Duodenal mucosa (tissue), 2 donors: Measurements from ENCODE around the gene CEP164.
A peak's percentile ranks its signal among the peaks of the same experiment; 100 is the strongest.

ENCODE experiments used
- H3K27ac ChIP-seq: one replicate; pipeline ENCODE4 v1.7.0; 2013; ENCODE audit warnings: low read depth, low read length
- H3K27me3 ChIP-seq, 2 donors: one replicate each; pipeline ENCODE4 v1.7.0; 2013; ENCODE audit warnings: low read length in 2 of 2, control low read depth in 1 of 2; ENCODE audit not compliant: insufficient read depth in 2 of 2, control insufficient read depth in 1 of 2
- H3K36me3 ChIP-seq, 2 donors: one replicate each; pipeline ENCODE4 v1.7.0; 2013; ENCODE audit warnings: low read length in 2 of 2, control low read depth in 1 of 2; ENCODE audit not compliant: insufficient read depth in 2 of 2, control insufficient read depth in 1 of 2
- H3K4me1 ChIP-seq, 2 donors: one replicate each; pipeline ENCODE4 v1.7.0; 2013; ENCODE audit warnings: low read length in 2 of 2, control low read depth in 1 of 2; ENCODE audit not compliant: insufficient read depth in 2 of 2, control insufficient read depth in 1 of 2
- H3K4me3 ChIP-seq, 2 donors: one replicate each; pipeline ENCODE4 v1.7.0; 2013; ENCODE audit warnings: low read length in 2 of 2, low read depth in 1 of 2
- H3K9ac ChIP-seq, 2 donors: one replicate each; pipeline ENCODE4 v1.7.0; 2013; ENCODE audit warnings: low read length in 2 of 2, low read depth in 1 of 2
- H3K9me3 ChIP-seq, 2 donors: one replicate each; pipeline ENCODE4 v1.7.0; 2013; ENCODE audit warnings: low read length in 2 of 2, control low read depth in 1 of 2; ENCODE audit not compliant: control insufficient read depth in 1 of 2

Gene CEP164

DNA sequence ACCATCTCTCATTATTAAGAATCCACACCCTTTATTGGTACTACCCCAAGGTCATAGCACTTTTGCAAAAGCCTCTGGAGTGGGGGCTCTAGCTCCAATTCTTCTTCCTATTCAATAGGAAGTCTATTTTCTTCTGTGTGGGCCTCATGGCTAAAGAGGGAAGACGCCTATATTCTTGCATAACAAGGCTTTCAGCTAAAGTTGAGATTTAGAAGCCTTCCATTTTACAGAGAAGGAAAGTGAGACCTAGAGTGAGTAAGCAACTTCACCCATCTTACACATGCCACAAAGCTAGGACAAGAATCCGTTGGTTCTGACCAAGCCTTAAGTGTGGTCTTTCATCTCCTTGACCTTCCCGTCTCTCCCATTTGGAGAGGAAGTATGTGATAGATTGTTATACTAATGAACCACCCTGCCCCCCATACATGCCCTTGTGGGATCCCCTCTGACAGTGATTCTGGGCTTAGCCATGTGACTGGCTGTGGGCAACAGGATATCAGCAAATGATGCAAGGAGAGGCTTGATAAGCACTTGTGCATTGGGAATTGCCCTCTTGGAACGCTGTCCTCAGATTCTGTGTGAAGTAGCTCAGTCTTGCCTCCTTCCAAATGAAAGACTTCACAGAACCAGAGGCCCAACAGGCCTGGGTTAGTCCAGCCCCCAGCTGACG lies 23.9 kb upstream of the CEP164 start:
- no peaks in the 10 kb centered on the region for H3K36me3 ChIP-seq
- no peak overlapping the region for H3K27ac ChIP-seq
- no peak overlapping the region for H3K4me3 ChIP-seq
- no peak overlapping the region for H3K9ac ChIP-seq
- H3K9me3 ChIP-seq: no peaks in the 10 kb centered on the region
- H3K4me1 ChIP-seq: peaks cover 5 to 17% of the 10 kb centered on the region in 2 donors
- no peaks in the 10 kb centered on the region for H3K27me3 ChIP-seq

DNA sequence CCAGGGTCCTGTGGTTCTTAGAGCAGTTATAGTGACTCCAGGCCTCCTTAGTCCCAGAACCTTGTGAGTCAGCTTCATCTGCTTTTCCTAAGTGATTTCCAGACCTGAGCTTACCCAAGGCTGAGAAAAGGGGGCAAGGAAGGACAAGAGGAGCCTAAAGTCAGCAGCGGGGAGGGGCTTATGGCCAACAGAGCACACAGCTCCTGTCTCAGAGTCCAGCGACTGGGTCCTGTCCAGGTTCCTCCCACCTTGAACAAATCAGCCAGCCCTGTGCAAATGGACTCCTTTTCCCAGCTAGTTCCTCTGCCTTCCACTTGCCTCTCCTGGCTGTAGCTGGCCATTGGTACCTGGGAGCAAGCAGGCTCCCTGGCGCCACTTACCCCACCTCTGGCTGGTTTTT lies 22.5 kb upstream of the CEP164 start:
- peaks cover 0 to 5% of the 10 kb centered on the region in 2 donors for H3K4me1 ChIP-seq
- H3K4me3 ChIP-seq: no peak overlapping the region
- H3K9ac ChIP-seq: no peak overlapping the region
- no peaks in the 10 kb centered on the region for H3K27me3 ChIP-seq
- no peaks in the 10 kb centered on the region for H3K36me3 ChIP-seq
- no peaks in the 10 kb centered on the region for H3K9me3 ChIP-seq
- no peak overlapping the region for H3K27ac ChIP-seq

DNA sequence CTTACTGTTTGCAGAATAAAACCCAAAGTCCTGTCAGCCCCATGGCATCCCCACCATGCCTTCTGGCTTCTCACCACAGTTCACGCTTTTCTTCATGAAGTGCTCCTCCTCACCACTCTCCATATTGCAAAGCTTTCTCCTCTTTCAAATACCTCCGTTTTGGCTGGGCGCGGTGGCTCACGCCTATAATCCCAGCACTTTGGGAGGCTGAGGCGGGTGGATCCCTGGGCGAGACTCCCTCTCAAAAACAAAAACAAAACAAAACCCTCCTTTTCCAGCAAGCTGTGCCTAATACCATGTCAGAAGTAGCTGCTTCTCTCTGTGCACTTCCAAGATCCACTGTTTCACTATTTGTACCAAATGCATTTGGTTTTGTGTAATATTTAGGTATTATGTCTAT lies 18.3 kb upstream of the CEP164 start:
- Histone ChIP-seq H3K9ac (no peak overlapping the region), H3K4me1 (no peaks in the 10 kb centered on the region), H3K4me3 (no peak overlapping the region), H3K9me3 (no peaks in the 10 kb centered on the region), H3K27me3 (no peaks in the 10 kb centered on the region), H3K27ac (no peak overlapping the region), H3K36me3 (no peaks in the 10 kb centered on the region)

DNA sequence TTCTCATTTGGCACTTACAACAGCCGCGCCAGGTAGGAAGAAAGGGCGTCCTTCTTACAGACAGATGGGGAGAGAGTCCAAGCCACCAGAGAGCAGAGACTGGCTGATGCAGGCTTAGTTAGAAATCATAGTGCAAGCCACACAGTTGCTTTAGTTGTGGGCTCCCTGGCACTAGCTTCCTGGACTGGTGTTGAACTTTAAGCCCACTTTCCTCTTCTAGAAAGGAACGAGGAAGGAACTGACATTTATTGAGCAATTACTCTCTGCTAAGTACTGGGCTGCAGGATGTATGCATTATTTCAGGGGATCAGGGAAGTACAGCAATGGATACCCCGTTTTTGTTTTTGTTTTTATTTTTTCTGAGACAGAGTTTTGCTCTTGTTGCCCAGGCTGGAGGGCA lies 14.6 kb upstream of the CEP164 start:
- Histone ChIP-seq H3K4me3 (no peak overlapping the region), H3K4me1 (peaks cover 8 to 15% of the 10 kb centered on the region in 2 donors), H3K36me3 (no peaks in the 10 kb centered on the region), H3K27ac (no peak overlapping the region), H3K27me3 (peaks cover 0 to 3% of the 10 kb centered on the region in 2 donors), H3K9me3 (no peaks in the 10 kb centered on the region), H3K9ac (no peak overlapping the region)

DNA sequence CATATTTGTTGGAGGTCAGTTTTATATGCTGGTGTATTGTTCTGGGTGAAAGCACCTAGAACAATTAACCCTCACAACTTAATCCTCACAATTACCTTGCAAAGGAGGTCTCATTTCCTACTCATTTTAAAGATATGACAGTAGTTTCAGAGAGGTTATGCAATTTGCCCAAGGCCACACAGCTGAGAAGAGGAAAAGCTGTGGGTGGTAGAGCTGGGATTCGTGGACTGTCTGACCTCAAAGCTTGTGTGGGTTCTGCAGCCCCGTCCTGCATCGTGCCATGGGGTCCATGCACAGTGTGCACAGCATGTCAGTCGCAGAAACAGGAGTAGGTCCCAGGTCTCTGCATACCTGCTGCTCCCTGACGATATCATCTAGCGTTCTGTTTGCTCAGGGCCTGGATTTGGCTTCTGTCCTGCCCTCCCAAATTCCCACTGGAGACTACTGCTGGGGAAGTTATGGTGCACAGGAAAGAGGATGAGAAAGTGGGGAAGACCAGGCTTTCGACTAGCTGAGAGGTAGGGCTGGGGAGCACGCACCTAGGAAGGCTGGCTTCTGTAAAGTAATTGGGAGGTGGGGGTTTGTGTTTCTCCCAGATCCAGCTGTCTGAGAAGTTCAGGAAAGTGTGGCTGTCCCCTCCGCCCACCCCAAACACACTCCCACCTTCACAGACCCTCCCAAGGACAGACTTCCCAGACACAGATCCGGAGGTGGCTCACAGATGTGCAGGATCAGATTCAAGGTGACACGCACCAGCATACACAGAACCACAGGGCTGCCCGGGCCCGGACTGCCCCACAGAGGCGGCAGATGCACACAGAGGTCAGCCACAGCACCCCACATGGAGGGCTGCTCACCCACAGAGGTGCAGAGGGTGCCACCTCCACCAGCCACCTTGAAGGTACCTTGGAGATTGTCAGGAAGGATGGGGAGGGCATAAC lies 13.6 kb upstream of the CEP164 start:
- Histone ChIP-seq H3K27ac (no peak overlapping the region), H3K36me3 (no peaks in the 10 kb centered on the region), H3K4me3 (no peak overlapping the region), H3K9ac (no peak overlapping the region), H3K27me3 (peaks cover 0 to 3% of the 10 kb centered on the region in 2 donors), H3K9me3 (no peaks in the 10 kb centered on the region), H3K4me1 (peaks cover 8 to 15% of the 10 kb centered on the region in 2 donors)

DNA sequence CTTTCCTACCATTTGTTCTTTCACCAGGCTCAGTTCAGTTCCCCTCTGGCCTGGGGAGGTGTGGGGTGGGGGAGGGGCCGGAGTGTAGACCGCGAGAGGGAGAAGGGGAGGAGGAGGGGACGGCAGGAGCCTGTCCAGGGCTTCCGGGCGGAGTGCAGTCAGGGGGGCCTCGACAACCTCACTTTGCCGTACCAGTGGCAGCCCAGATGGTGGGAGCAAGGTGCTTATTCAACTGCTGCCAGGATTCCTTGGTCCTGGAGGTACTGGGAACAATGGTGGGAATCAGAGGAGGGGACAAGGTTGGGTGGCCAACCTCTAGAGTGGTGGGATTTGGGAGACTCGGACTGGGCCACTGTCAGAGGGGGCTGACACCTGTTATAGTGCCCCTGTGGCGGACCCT lies 12.8 kb upstream of the CEP164 start:
- Histone ChIP-seq H3K36me3 (no peaks in the 10 kb centered on the region), H3K9ac (peak overlapping the region; percentile 59 to 63), H3K4me1 (peaks cover 8 to 15% of the 10 kb centered on the region in 2 donors), H3K27ac (no peak overlapping the region), H3K9me3 (no peaks in the 10 kb centered on the region), H3K27me3 (peaks cover 0 to 3% of the 10 kb centered on the region in 2 donors), H3K4me3 (peak overlapping the region; percentile 84 to 86)

DNA sequence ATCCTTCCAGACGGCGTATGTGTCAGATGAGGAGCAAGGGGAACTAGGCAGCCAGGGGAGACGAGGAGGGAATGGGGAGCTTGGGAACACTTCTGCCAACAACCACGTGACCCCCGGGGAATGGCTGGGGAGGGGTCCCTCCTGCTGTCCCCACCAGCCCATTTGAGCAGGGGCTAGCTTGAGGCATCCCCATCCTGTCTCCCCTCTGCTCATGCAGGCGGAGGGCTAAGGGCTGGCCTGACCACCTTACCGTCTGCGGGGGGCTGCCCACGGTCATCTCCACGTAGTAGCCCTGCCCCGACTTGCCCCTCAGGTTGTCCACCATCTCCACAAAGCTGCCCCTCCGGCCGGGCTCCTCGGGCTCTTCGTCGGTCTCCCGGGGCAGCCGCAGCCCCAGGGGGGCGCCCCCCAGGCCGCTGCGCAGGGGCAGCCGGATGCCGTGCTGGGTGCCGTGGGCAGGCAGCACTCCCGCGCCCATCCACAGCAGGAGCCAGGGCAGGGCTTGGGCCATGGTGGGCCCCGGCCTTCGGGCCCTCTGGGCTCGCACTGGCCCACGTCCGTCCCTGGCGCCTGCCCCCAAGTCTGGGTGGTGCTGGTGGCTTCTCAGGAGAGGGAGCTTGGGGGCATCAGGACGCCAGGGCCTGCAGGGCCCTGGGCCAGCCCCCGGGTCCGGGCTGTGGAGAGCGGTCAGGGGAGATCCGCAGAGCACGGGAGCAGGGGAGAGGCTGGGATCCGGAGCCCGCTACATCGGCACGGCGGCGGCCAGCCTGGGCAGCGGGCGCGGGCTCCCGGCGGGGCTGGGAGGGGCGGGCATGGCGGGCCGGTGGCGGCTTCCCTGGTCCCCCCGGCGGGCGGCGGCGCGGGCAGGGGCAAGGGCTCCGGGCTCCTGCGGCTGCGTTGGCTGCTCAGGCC lies 12.1 kb upstream of the CEP164 start:
- Histone ChIP-seq H3K9me3 (no peaks in the 10 kb centered on the region), H3K27me3 (peaks cover 0 to 3% of the 10 kb centered on the region in 2 donors), H3K4me3 (peak overlapping the region; percentile 84 to 86), H3K4me1 (peaks cover 8 to 15% of the 10 kb centered on the region in 2 donors), H3K9ac (peak overlapping the region; percentile 59 to 63), H3K36me3 (no peaks in the 10 kb centered on the region), H3K27ac (no peak overlapping the region)

DNA sequence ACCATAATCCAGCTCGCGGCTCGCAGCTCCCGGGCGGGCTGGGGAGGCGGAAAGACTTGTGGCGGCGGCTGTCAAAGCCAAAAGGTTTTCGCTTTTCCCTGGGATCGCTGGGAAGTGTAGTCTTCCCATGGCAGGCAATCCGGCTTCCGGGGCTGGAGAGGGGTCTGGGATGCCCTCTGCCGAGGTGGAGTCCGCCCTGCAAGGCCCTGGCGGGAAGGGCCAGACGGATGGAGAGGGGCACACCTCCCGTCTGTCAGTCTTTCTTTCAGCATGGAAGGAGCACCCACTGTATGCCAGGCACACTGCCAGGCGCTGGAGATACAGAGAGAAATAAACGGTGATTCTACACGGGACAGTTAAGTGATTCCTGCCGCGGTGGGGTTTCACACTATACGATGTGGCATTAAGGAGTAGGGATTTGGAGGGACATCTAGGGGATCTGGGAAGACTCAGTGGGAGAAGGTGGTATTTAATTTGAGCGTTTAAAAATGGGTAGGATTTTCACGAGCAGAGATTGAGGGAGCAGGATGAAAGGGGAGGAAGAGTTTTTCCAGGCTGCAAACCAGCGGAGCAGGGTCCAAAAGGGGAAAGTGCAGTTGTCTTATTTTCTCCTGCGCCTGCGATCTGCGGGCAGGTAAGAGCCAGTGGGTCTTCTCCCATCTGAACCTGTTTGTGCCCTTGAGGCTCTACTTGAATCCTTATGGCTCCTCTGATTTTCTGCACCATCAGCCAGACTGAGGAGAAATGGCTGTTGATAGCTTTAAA lies 11.3 kb upstream of the CEP164 start, which contains the start of gene BACE1:
Gene BACE1, minus strand, starts transcription at position 60 of the 765 bp plus-strand sequence. CDS start 461 bp downstream, outside the sequence.
- H3K36me3 ChIP-seq: no peaks in the 10 kb centered on the region
- no peaks in the 10 kb centered on the region for H3K9me3 ChIP-seq
- peaks cover 8 to 15% of the 10 kb centered on the region in 2 donors for H3K4me1 ChIP-seq
- no peak within 1 kb of the TSS for H3K27ac ChIP-seq
- H3K4me3 ChIP-seq: peak within 1 kb of the TSS; percentile 84 to 86
- H3K27me3 ChIP-seq: peaks cover 0 to 3% of the 10 kb centered on the region in 2 donors
- H3K9ac ChIP-seq: peak within 1 kb of the TSS; percentile 59 to 63

DNA sequence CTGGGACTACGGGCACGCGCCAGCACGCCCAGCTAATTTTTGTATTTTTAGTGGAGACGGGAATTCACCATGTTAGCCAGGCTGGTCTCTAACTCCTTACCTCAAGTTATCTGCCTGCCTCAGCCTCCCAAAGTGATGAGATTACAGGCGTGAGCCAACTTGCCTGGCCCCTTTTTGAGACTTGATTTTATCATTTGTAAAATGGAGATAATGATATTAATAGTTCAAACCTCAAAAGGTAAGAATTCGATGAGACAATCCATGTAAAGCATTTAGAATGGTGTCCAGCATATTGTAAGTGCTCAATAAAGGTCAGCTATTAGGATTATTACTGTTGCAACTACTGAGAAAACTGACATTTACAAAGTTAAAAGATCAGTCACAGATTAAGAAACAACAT lies 8.9 kb upstream of the CEP164 start:
- Histone ChIP-seq H3K36me3 (no peaks in the 10 kb centered on the region), H3K4me1 (peaks cover 8 to 15% of the 10 kb centered on the region in 2 donors), H3K9me3 (no peaks in the 10 kb centered on the region), H3K4me3 (no peak overlapping the region), H3K9ac (no peak overlapping the region), H3K27ac (no peak overlapping the region), H3K27me3 (peaks cover 0 to 3% of the 10 kb centered on the region in 2 donors)
